Chondrocyte (in vitro differentiated cells): ENCODE data around the gene SHH. TPM values are rescaled to one million over a fixed set of nuclear protein-coding genes. Genes with fewer than 3 reads are reported as not detected.

Source experiments
- DNase-seq: peaks from one replicate; pipeline ENCODE4 v3.0.0; 2021; ENCODE audit warnings: mixed read lengths, low spot score
- H3K27ac Mint-ChIP-seq: one replicate; pipeline ENCODE4 v1.8.0; 2021; ENCODE audit warnings: mild to moderate bottlenecking, moderate library complexity, mixed read lengths; ENCODE audit not compliant: unreplicated experiment
- H3K27me3 Mint-ChIP-seq: 2 replicates; pipeline ENCODE4 v1.8.0; 2021; ENCODE audit warnings: low read depth, mixed read lengths
- H3K36me3 Mint-ChIP-seq: 2 replicates; pipeline ENCODE4 v1.8.0; 2021; ENCODE audit warnings: low read depth, mixed read lengths
- H3K4me1 Mint-ChIP-seq: 2 replicates; pipeline ENCODE4 v1.8.0; 2021; ENCODE audit warnings: low read depth, mild to moderate bottlenecking, mixed read lengths
- H3K4me3 Mint-ChIP-seq: one replicate; pipeline ENCODE4 v1.8.0; 2021; ENCODE audit warnings: mild to moderate bottlenecking, moderate library complexity, mixed read lengths; ENCODE audit not compliant: unreplicated experiment
- H3K9me3 Mint-ChIP-seq: 2 replicates; pipeline ENCODE4 v1.8.0; 2021; ENCODE audit warnings: low read depth, mixed read lengths
- total RNA-seq: library from RNA; stranded (reverse); gene quantifications from 3 replicates; pipeline ENCODE4 v1.2.1, GENCODE V29; 2021
- TF ChIP-seq, protein P1 (sequence below): fragments of 200-600 bp; sonication (generic); IDR thresholded peaks from 2 replicates; pipeline ENCODE4 v1.5.0; 2021; ENCODE audit warnings: antibody characterized with exemption, mild to moderate bottlenecking, moderate library complexity

The SHH gene
- total RNA-seq, 1 donor from 2014 or later: not detected

GRCh38 chr7:155824227-155824886, 12.1 kb upstream of the SHH start:
- H3K36me3 Mint-ChIP-seq: no peaks in the 10 kb centered on the region
- H3K4me1 Mint-ChIP-seq: no peaks in the 10 kb centered on the region
- no peak overlapping the region for H3K4me3 Mint-ChIP-seq
- H3K9me3 Mint-ChIP-seq: no peaks in the 10 kb centered on the region
- TF ChIP-seq, protein P1, sequence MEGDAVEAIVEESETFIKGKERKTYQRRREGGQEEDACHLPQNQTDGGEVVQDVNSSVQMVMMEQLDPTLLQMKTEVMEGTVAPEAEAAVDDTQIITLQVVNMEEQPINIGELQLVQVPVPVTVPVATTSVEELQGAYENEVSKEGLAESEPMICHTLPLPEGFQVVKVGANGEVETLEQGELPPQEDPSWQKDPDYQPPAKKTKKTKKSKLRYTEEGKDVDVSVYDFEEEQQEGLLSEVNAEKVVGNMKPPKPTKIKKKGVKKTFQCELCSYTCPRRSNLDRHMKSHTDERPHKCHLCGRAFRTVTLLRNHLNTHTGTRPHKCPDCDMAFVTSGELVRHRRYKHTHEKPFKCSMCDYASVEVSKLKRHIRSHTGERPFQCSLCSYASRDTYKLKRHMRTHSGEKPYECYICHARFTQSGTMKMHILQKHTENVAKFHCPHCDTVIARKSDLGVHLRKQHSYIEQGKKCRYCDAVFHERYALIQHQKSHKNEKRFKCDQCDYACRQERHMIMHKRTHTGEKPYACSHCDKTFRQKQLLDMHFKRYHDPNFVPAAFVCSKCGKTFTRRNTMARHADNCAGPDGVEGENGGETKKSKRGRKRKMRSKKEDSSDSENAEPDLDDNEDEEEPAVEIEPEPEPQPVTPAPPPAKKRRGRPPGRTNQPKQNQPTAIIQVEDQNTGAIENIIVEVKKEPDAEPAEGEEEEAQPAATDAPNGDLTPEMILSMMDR: no peak
- peaks cover 65% of the 10 kb centered on the region for H3K27me3 Mint-ChIP-seq
- H3K27ac Mint-ChIP-seq: no peak overlapping the region
- no peak for DNase-seq

DNA sequence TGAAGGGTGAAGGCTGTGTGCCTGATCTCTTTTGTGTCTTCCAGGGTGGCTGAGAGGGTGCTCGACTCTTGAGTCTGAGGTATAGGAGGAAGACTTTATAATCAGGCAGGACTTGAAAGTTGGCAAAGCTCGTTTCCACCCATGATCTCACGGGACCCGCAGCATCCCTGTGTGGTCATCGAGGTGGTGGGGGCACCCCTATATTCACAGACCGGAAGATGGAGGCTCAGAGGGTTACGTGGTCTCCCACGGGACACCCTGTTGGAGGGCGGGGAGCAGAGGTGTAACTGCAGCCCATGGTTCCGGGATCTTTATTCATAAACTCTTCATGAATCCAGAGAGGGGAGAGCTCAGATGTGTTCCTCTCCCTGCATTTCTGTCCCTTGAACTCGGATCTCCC, 9.6 kb upstream of the SHH start:
- Mint-ChIP-seq H3K9me3 (no peaks in the 10 kb centered on the region), H3K27me3 (peaks cover 73% of the 10 kb centered on the region), H3K4me3 (no peak overlapping the region), H3K27ac (no peak overlapping the region), H3K36me3 (no peaks in the 10 kb centered on the region), H3K4me1 (no peaks in the 10 kb centered on the region)
- no peak for DNase-seq
- TF ChIP-seq, protein P1: no peak

GRCh38 chr7:155820788-155821187, 8.5 kb upstream of the SHH start:
- TF ChIP-seq, protein P1: no peak
- Mint-ChIP-seq H3K4me3 (no peak overlapping the region), H3K4me1 (no peaks in the 10 kb centered on the region), H3K36me3 (no peaks in the 10 kb centered on the region), H3K9me3 (no peaks in the 10 kb centered on the region), H3K27ac (no peak overlapping the region), H3K27me3 (peaks cover 71% of the 10 kb centered on the region)
- DNase-seq: no peak

- Mint-ChIP-seq H3K4me1 (peaks cover 4% of the 10 kb centered on the region), H3K27ac (no peak overlapping the region), H3K36me3 (no peaks in the 10 kb centered on the region), H3K9me3 (no peaks in the 10 kb centered on the region), H3K27me3 (peaks cover 74% of the 10 kb centered on the region), H3K4me3 (no peak overlapping the region)
- DNase-seq: no peak
- TF ChIP-seq, protein P1: no peak
Observed at GRCh38 chr7:155820246-155820645, 8.0 kb upstream of the SHH start.

DNA sequence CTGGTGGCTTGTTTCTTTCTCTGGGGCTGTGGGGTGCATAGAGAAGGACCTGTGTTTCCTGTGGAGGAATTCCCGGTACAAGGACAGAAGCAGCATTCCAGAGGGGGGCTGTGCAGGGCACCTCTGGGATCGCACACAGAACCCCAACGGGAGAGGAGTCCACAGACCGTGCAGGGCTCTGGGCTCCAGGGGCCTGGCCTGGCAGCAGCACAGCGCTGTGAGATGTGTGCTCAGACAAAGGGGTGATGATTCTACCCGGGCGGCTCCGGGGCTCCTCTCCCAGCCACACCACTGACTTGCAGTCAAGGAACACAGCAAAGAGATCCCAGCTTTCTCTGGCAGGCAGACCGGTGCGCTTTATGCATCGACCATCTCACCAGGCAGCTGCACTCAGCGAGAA, 6.9 kb upstream of the SHH start:
- H3K9me3 Mint-ChIP-seq: no peaks in the 10 kb centered on the region
- no peak for DNase-seq
- H3K27ac Mint-ChIP-seq: no peak overlapping the region
- H3K4me3 Mint-ChIP-seq: no peak overlapping the region
- peaks cover 5% of the 10 kb centered on the region for H3K4me1 Mint-ChIP-seq
- no peaks in the 10 kb centered on the region for H3K36me3 Mint-ChIP-seq
- peaks cover 66% of the 10 kb centered on the region for H3K27me3 Mint-ChIP-seq
- TF ChIP-seq, protein P1: no peak
